Measurements from ENCODE around the gene TK2.
"Not testable (repeated sequence)": the region's sequence is repeated elsewhere in the genome, so short reads cannot be mapped to it uniquely, and the experiment has no call there.

TK2 gene

GRCh38 chr16:66520406-66521170 lies 29.3 kb downstream of the TK2 start:
- no peak for DNase-seq (ENCODE audit: low read depth in 2 of 2)

DNA sequence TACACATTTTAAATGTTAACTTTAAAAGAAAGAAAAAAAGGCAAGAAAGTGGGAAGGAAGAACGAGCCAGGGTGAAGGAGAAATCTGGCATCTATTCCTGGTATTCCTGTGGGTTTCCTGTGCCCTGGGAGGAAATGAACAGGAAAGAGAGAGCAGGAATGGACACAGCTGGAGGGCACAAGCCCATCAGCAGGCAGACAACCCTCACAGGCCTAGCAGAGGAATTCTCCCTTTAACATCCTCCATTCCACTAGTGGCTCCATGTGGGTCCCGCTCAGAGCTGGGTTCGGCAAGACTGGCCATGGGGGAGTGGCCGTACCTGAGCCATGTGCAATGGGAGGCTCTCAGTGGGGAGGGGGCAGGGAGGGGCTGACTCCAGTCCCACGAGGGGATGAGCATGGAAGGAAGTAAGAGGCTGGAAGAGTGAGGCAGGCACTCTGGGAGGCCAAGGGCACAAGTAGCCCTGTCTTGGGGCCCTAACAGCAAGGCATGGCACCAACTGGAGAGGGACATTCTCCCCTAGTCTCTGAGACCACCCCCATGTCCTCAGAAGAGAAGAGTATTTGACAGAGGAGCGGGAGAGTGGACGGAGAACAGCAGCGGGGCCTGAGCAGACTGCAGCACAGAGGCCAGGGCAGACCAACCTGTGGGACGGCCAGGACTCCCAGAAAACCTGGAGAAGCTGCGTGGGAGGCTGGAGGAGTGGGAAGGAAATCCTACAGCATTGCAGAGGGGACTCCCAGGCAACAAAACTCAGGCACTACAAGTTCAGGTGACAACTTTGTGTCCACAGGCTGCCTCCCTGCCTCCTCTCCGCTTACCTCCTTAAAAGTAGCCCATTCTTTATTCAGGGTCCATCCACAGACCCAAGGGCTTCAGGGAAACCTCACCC lies 30.2 kb downstream of the TK2 start:
- no peak for DNase-seq (ENCODE audit: low read depth in 2 of 2)

DNA sequence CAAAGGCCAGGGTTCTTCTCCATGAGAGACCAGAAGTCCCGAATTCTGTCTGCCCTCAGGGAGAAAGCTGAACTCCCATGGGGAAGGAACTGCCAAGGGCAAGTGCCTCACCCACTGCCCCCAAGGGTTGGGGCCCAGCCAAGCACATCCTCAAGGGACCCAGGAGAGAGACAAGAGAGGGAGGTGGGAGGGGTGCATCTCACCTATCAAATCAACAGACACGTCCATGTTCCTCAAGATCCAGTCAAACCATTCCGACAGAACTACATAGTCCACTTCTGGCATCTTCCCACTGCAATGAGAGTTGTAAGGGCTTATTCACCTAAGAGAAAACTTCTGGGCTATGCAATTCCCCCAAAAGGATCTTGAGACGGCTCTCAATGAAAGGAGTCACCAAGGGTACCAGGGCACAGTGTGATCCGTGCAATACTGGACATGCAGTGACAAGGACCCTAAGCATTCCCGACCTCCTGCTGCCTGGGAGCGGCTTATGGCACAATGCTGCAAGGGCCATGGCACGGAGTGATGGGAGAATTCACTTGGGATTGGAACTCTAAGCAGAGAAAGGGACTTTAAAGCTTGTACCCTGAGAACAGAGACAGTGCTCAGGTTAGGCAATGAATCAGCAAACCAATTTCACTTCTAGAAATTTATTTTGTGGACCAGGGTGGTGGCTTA lies 32.2 kb downstream of the TK2 start:
- DNase-seq (ENCODE audit: low read depth in 2 of 2) = no peak

- DNase-seq (ENCODE audit: low read depth in 2 of 2) = peak; percentile 30 to 57
Observed at GRCh38 chr16:66516808-66517585, 32.9 kb downstream of the TK2 start.

DNA sequence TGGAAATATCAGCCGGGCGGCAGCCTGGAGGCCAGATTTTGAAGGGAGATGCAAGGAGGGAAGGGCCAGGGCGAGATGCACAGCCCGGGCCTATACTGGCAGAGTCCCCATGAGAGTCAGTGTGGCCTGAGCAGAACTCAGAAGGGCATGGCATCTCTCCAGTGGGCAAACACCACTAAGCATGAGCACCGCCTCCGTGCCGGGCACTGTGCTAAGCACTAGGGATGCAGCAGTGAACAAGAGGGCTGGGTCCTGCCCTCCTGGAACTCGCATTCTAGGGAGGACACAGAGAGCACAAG lies 33.5 kb downstream of the TK2 start:
- DNase-seq (ENCODE audit: low read depth in 2 of 2) = no peak

DNA sequence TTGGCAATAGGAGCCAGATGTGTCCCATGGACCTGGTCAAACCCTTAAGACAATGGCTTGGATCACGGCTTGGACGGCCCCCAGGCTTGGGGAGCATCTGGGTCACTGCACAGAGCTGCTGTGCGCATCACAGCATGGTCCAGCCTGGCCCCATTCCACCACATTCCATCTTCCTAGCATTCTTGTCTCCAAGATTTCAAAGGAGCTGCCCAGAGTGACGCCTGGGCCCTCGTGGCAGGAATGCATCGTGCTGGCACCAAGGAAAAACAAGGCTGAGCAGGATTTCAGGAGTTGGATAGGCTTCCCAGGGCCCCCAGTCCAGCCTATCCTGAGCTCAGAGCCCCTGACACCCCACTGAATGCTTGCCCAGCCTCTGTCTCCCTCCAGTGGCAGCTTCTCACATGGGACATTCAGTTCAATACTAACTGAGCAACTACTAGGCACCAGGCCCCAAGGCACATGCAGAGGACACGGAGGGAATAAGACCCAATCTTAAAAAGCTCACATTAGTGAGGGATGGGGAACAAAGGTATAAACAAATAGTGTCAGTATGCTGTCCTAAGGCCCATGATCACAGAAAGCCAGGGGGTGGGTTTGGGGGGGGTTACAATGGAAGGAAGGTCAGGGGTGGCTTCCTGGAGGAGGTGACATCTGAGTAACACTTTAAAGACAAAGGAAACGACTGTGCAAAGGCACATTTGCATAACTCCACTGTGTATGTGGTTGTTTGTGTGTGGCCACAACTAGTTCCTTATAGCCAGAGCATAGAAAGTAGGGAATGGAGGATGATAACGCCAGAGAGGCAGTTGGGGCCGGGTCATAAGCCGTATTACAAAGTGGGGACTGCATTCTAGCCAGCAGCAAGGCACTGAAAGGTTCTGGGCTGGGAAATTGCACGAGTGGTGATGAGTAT lies 34.1 kb downstream of the TK2 start:
- DNase-seq (ENCODE audit: low read depth in 2 of 2) = no peak

GRCh38 chr16:66514980-66515595 lies 34.8 kb downstream of the TK2 start:
- not testable (repeated sequence) for DNase-seq (ENCODE audit: low read depth in 2 of 2)

DNA sequence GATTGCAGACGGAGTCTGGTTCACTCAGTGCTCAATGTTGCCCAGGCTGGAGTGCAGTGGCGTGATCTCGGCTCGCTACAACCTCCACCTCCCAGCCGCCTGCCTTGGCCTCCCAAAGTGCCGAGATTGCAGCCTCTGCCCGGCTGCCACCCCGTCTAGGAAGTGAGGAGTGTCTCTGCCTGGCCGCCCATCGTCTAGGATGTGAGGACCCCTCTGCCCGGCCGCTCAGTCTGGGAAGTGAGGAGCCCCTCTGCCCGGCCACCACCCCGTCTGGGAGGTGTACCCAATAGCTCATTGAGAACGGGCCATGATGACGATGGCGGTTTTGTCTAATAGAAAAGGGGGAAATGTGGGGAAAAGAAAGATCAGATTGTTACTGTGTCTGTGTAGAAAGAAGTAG lies 35.5 kb downstream of the TK2 start:
- not testable (repeated sequence) for DNase-seq (ENCODE audit: low read depth in 2 of 2)

- DNase-seq (ENCODE audit: low read depth in 2 of 2) = no peak
Observed at GRCh38 chr16:66513111-66513723, 36.7 kb downstream of the TK2 start.

DNA sequence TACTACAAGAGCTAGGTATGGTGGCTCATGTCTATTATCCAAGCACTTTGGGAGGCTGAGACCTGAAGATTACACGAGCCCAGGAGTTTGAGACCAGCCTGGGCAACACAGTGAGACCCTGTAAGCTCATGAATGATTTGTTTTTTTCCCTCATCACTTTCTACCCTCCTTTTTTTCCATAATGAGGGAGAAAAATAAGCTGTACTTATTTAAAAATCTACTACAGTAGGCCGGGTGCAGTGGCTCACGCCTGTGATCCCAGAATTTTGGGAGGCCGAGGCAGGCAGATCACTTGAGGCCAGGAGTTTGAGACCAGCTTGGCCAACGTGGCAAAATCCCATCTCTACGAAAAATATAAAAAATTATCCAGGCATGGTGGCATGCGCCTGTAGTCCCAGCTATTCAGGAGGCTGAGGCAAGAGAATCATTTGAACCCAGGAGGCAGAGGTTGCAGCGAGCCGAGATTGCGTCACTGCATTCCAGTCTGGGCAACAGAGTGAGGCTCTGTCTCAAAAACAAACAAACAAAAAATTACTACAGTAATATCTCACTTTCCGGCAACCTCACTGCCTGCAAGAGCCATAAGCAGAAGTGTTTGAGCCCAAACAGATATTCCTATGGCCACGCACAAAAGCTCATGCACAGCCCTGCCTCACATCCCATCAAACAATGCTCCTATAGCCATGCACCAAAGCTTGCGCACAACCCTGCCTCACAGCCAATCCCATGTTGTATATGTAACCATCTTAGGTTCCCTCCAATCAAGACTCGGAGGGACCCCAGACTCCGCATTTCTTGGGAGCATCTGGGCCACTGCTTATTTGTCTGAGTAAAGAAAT lies 37.4 kb downstream of the TK2 start:
- no peak for DNase-seq (ENCODE audit: low read depth in 2 of 2)

GRCh38 chr16:66511602-66512271 lies 38.2 kb downstream of the TK2 start:
- no peak for DNase-seq (ENCODE audit: low read depth in 2 of 2)

DNA sequence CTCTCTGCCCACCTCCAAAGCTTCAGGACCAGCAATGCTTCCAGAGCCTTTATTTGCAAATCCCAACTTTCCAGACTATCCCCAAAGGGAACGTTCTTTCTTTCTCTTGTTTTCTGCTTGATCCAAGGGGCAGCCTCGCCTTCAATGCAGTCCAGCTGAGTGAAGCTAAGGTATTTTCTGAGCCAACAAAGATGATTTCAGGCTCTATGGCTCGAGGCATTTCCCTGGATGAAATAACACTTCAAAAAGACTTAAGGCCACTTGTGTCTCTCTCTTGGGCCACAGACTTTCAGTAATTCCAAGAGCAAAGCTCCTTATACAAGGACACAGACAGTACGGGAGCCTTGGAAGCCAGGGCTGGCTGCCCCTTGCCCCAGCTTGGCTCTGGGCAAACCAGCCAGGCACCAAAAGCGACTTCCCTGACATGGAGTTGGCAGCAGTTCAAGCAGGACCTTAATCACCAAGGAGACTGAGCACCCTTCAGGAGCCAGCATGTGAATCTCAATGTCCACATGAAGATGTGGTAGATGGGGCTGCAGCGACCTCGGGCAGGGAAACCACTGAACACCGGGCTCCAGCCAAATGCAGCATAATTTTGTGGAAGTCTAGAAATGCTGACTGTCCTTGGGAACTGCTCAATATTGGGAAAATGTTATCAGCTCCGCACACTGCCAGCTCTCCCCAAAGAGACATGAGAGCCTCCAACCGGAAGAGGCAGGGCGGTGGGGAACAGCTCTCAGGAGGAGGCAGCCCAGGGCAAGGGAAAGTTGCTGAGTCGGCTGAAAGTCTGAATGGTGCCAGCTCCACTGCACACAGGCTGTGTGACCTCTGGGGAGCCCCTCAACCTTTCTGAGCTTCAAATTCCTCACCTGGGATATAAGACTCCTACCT lies 39.0 kb downstream of the TK2 start:
- DNase-seq (ENCODE audit: low read depth in 2 of 2) = no peak

DNA sequence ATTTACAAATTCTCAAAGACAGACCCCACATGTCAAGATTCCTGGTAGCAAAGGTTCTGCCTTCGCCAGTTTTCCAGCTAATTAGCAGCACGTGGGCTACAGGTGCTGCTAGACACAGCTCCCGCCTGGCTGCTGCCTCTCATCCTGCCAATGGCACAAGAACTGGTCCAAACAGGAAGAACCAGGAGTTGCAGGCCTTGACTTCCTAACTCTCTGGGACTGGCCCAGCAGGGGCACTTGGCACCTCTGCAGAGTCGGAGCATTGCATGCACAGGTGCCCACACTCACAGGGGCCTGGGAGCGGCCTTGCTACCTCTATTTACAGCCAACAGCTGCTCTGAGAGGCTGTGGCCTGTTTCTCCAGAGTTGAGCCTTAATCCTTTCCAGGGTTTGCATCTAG lies 39.6 kb downstream of the TK2 start:
- no peak for DNase-seq (ENCODE audit: low read depth in 2 of 2)

DNA sequence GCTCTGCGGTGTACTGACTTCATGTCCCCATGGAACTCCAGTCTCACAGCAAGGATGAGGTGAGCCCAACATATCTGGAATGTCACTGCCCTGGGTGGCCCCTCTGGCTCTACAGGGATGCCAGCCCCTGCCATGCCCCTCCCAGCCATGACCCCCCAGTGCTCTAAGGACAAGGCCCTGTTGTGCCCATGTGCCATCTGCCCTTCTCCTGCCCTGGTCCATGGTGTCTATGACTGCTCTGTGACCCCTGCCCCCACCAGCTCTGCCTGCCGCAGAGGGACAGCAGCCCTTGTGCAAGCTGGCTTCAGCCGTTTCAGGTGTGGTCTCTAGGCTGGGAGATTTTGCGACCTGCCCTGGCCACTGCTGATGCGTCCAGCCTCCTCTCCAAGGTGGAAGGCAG lies 40.3 kb downstream of the TK2 start:
- DNase-seq (ENCODE audit: low read depth in 2 of 2) = no peak

DNA sequence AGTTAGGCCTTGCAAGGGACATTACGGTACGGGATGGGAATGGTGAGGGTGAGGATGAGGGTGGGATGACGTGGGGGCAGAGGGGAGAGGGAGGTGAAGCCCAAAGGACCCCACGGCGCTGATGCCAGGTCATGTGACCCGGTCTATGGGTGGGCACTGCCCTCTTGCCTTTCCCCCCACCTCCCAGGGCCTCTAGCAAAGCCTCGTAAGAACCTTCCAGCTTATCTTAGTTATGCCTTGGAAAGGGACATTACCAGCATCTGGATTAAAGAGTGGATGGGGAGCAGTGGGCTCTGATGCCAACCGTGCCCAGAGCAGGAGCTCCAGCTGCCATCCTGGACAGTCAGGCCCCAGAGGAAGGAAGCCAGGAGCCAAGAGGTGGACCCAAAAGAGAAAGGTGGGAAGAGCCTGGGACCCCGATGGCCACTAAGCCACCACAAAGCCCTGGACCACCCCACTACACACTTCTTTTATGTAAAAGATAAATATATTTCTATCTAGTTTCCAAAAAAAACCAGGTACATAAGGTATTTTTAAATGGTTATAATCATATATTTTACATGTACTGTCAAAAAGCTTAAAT lies 40.9 kb downstream of the TK2 start:
- no peak for DNase-seq (ENCODE audit: low read depth in 2 of 2)

GRCh38 chr16:66508248-66508913 lies 41.5 kb downstream of the TK2 start:
- no peak for DNase-seq (ENCODE audit: low read depth in 2 of 2)
